Erythroblast (primary cell): ENCODE measurements around the gene STXBP3.
"Not testable (repeated sequence)": the region's sequence is repeated elsewhere in the genome, so short reads cannot be mapped to it uniquely, and the experiment has no call there.

ENCODE experiments used
- DNase-seq, 2 experiments: peaks; one replicate each; lab custom pipeline; 2025; lab: John Stamatoyannopoulos, UW
- GATA1 ChIP-seq: IDR thresholded peaks from 2 replicates; pipeline ENCODE4 v1.6.1; 2011; ENCODE audit warnings: low read depth, mild to moderate bottlenecking, control low read depth, low read length, moderate library complexity
- POLR2A ChIP-seq: IDR thresholded peaks from 2 replicates; pipeline ENCODE4 v1.6.1; 2011; ENCODE audit warnings: mild to moderate bottlenecking, low read length

STXBP3 gene, protein sequence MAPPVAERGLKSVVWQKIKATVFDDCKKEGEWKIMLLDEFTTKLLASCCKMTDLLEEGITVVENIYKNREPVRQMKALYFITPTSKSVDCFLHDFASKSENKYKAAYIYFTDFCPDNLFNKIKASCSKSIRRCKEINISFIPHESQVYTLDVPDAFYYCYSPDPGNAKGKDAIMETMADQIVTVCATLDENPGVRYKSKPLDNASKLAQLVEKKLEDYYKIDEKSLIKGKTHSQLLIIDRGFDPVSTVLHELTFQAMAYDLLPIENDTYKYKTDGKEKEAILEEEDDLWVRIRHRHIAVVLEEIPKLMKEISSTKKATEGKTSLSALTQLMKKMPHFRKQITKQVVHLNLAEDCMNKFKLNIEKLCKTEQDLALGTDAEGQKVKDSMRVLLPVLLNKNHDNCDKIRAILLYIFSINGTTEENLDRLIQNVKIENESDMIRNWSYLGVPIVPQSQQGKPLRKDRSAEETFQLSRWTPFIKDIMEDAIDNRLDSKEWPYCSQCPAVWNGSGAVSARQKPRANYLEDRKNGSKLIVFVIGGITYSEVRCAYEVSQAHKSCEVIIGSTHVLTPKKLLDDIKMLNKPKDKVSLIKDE

DNA sequence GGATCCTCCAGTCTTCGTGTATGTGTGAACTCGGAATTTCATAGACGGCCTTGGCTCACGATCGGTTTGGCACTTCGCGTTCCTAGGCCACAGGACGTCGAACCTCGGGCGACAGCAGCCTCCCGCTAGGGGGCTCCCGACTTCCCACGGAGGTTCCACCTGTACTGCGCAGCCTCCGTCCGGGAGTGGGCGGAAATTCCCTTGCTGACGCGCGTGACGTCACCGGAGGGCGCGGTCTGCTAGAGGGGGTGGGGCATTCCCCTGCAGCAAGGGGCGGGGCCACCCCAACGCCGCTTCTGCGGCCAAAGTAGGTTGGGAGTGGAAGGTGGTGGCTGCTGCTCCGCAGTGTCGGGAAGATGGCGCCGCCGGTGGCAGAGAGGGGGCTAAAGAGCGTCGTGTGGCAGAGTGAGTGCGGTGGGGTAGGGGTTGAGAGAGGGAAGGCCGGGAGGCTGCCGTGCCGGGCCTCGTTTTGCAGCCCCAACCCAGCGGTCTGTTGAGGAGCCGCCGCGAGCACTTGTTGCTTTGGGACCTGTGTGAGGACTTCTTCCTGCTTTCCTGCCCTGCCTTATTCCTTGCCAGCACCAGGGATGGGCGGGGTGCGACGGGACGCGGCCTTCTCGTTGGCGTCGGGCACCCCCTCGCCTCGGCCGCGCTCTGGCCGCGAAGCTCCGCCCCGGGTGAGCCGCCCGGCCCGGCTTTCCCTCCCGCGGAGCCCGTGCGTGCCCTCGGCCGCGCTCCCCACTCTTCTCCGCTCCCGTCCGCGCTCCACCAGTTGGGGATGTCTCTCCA lies at the start of gene STXBP3:
TSS of gene STXBP3 (plus strand) at position 293 of the 789 bp plus-strand sequence. CDS start at position 357, 64 bp downstream.
- DNase-seq, result peak; percentile 99 to 100
- no peak for TF ChIP-seq GATA1
- TF ChIP-seq POLR2A, result peak; percentile 98

DNA sequence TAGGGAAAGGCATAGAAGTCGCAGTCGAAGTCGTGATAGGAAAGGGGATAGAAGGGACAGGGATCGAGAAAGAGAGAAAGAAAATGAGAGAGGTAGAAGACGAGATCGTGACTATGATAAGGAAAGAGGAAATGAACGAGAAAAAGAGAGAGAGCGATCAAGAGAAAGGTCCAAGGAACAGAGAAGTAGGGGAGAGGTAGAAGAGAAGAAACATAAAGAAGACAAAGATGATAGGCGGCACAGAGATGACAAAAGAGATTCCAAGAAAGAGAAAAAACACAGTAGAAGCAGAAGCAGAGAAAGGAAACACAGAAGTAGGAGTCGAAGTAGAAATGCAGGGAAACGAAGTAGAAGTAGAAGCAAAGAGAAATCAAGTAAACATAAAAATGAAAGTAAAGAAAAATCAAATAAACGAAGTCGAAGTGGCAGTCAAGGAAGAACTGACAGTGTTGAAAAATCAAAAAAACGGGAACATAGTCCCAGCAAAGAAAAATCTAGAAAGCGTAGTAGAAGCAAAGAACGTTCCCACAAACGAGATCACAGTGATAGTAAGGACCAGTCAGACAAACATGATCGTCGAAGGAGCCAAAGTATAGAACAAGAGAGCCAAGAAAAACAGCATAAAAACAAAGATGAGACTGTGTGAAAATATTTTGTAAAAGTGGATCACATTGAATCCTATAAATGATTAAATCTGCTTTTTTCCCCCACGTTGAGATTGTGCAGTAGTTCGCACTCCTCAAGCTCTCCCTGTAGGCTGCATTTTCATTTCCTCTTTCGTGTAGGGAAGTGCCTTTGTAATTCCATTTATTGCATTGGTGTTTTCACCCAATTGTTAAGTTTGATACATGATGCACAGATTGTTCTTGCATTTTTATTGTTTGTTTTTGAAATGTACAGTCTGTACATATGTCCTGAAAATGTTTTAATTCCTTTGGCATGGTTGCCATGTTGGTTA lies 46.8 kb upstream of the STXBP3 start:
- no peak for DNase-seq
- TF ChIP-seq GATA1, result no peak
- TF ChIP-seq POLR2A, result no peak

DNA sequence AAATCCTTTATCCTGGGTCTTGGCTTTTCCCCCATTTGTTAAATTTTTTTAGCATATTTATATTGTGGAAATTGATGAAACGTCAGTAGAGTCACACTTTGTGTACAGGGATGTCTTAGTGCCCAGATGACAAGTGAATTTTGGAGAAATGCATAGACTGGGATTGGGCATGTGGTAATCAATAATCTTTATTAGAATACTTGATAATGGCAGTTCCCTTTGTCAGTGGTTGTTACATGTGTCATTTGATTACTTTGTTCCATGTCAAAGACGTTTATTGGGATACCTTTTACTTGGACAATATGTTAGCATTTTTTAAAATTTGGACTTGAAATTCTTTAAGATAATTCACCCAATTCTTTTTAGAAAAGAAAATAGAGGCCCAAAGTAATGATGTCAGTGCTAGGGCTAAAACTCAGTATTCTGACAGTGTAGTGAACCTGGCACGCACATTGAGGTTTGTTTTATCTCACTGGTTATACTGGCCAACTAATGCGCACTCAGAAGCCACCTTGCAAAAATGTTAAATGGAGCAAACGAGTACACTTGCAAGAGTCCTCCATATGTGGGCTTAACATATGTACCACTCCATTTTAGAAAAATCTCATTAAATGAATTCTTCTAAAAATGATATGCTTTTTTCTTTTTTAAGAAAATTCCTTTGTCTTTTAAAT lies 45.2 kb upstream of the STXBP3 start:
- no peak for TF ChIP-seq POLR2A
- TF ChIP-seq GATA1, result no peak
- DNase-seq, result no peak

DNA sequence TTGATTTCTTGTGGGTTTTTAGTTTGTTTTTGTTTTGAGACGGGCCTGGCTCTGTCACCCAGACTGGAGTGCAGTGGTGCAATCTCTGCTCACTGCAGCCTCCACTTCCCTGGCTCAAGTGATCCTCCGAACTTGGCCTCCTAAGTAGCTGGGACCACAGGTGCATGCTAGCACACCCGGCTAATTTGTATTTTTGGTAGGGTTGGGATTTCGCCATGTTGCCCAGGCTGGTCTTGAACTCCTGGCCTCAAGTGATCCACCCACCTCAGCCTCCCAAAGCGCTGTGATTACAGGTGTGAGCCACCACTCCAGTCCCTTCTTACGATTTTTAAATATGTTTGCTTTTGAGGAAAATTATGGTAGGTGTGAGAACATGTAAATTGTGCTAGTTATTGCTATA lies 44.4 kb upstream of the STXBP3 start:
- DNase-seq, result not testable (repeated sequence)

DNA sequence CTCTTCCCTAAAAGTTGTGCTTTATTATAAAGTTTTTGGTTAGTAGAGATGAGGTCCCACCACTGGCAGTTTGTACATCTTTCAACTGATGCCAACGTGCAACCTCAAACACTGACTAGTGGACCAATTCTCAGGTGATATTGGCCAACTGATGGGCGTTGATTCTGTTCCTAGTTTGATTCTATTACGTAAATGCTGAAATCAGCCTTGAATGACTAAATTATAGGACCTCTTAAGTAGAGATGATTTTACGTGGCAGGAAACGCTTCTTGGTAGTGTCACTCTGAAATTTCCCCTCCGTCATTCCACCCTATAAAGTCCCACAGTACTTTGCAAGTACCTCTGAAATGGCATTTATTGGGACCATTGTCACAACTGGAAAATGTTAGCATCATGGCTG lies 42.5 kb upstream of the STXBP3 start:
- TF ChIP-seq GATA1 (no peak), POLR2A (no peak)

DNA sequence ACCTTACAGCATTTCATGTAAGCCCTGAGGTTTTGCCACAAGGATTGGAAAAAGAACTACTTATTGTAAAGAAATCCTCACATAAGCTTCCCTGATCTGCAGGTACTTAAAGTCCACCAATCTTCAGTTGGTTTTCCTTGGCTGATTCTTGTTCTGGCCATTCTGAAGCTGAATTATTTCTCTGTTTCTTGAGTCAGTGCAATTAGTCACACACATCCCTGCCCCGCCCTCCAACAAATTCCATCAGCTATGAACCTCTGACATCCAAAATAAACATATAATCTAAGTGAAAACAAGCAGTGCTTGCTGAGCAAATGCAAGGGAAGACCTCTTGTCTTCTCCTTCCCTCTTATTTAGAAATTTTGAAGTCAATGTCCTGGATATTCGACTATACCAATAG lies 42.0 kb upstream of the STXBP3 start:
- DNase-seq, result no peak
- TF ChIP-seq POLR2A (no peak), GATA1 (no peak)

More for the DNA sequence above, 42.5 kb upstream of the STXBP3 start:
- no peak for DNase-seq

DNA sequence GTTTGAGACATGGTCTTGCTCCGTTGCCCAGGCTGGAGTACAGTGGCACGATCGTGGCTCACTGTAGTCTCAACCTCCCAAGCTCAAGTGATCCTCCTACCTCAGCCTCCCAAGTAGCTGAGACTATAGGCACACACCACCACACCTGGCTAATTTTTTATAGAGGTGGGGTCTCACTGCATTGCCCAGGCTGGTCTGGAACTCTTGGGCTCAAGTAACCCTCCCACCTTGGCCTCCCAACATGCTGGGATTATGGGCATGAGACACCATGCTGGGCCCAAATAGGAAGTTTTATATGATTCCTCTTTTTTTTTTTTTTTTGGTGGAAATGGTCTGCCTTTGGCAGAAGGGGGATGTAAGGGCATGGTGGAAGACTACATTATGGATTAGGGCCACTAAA lies 39.8 kb upstream of the STXBP3 start:
- TF ChIP-seq POLR2A, result no peak
- TF ChIP-seq GATA1, result no peak
- no peak for DNase-seq

DNA sequence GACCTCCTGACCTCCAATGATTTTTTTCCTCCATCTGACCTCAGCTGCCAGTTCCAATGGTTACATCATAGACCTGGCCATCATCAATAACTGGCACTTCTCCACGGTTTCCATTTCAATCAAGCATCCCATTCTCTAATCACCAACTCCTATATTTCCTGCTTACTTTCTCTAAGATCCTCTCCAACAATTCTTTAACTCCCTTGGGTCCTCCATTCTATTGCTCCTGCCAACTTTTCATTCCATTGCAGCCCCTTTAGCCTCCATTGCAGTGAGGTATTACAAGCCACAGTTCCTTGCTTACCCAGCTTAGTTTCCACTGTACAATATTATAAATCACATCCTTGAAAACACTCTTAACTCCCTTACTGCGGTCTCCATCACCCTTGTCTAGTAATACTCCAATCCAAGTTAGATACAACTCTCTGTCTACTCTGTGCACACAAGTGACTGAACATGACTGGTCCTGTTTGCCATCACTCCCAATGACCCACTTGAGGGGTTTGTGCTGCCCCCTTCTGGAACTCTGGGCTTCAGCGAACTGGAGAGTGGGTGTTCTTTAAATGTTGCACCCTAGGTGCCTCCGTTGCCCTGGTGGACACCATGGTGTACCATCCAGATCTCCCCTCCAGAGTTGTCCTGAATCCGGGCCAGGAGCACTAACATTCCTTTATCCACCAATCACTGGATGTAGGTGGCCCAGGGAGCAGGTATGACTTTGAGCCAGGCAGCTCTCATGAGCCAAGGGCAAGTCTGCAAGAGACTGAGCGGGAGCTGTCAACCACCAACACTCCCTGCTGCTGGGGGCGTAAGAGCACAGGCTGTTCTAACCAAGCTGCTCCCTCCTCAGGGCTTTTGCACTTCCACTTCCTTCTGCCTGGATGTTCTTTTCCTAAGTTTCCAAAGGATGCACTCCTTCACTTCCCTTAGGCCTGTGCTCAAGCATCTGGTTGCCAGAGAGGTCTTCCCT lies 37.5 kb upstream of the STXBP3 start:
- peak; percentile 61 to 68 for DNase-seq

DNA sequence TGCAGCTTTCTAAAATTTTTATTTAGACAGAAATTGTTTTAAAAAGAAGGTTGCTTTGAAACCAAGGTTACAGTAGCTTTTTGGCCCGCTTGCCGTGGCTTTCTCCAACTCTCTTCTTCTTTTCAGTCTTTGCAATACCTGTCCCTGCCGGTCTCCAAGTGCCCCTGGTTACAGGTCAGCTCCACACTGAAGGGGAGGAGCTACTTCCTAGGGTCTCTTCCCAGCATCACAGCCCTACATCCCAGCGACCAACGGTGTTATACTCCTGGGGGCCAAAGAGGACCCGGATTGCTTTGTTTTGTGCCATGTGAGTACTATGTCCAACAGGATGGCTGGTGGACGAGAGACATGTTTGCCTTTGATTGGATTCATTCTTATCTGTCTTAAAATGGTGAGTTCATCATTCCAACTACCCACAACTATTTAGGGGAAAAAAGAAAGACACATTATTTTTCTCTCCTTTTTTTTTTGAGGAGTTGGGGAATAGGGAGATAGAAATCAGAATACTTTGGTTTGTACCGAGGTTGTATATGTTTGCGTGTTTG lies 33.8 kb upstream of the STXBP3 start, which contains the start of gene FNDC7:
TSS of gene FNDC7 (plus strand) at position 303 of the 545 bp plus-strand sequence. CDS start at position 329, 26 bp downstream.
- TF ChIP-seq POLR2A, result no peak
- TF ChIP-seq GATA1, result no peak
- DNase-seq, result no peak

More for the DNA sequence above, 37.5 kb upstream of the STXBP3 start:
- TF ChIP-seq POLR2A, result no peak
- no peak for TF ChIP-seq GATA1

DNA sequence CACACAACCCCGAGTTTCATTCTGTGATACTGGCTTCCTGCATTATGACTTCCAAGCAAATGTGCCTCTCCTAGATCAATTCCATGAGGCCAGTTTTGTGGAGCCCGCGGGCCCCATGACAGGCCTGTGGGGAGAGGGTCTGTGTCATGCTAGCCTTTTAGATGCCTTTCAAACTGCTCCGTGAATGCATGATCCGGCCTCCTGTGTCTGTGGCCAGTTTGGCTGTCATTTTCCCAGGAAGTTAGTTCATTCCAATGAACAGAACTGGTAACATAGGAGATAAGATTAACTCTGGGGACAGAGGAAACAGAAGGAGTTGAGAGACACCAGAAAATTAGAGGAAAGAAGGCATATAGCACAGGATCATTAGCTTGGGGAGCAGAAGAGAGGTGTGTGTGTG lies 30.5 kb upstream of the STXBP3 start:
- no peak for TF ChIP-seq POLR2A
- no peak for TF ChIP-seq GATA1
- DNase-seq, result no peak

DNA sequence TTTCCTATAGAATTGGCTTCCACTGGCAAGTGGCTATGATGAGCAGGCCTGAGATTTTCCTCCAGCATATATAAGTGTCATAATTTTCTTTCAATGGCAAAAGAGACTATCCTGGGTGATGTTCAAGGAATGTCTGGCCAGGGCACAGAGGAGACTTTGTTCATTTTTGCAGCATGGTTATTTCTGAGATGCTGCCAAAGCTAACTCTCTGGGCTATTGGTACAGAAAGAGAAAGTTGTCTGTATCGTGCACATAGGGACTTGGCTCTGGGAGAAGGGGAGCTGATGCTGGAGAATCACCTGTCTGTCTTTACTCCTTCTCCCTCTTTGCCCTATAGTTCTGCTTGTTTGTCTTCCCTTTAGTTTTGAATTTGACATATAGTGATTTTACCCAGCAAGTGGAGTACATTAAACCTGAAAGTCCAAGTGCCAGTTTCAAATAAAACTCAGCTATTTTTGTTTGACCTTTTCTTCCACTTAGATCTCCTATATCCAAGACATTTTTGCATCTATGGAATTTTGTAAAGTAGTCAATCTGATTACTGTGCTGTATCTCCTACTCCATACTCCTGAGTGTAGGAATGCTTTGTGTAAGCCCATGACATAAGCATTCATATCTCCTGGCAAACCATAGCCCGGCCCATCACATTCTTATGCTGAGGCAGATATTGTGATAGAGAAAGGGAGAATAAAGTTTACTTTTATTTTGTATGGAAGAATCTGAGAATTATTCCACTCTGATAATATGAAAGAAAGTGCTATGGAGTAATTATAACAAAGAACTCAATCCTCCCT lies 29.8 kb upstream of the STXBP3 start:
- no peak for TF ChIP-seq GATA1
- no peak for TF ChIP-seq POLR2A
- DNase-seq, result no peak
